ENCODE measurements around the gene PM20D2.

The PM20D2 gene

DNA sequence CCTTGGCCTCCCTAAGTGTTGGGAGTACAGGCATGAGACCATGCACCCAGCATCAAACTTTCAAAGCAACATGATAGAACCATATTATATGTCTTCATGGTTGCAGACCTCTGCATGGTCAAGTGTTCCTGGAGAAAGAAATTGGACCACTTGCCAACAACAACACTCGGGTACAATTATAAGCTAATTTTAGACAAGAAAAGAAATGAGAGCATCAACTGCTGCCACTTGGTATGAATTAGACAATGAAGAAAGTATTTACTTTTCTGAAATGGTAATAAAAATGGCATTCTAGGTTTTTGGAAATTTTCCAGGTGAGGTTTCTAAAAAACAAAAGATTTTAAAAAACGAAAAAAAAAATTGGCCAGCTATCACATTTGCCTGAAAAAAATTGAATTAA is 7.7 kb upstream of the PM20D2 start:
- no peaks in the 10 kb centered on the region for H3F3A ChIP-seq (ENCODE audit: insufficient read depth)
- no peak for TF ChIP-seq EZH2phosphoT487 (conservative IDR thresholded peaks at IDR 0.05; ENCODE audit: low read length)
- TF ChIP-seq, protein P1, sequence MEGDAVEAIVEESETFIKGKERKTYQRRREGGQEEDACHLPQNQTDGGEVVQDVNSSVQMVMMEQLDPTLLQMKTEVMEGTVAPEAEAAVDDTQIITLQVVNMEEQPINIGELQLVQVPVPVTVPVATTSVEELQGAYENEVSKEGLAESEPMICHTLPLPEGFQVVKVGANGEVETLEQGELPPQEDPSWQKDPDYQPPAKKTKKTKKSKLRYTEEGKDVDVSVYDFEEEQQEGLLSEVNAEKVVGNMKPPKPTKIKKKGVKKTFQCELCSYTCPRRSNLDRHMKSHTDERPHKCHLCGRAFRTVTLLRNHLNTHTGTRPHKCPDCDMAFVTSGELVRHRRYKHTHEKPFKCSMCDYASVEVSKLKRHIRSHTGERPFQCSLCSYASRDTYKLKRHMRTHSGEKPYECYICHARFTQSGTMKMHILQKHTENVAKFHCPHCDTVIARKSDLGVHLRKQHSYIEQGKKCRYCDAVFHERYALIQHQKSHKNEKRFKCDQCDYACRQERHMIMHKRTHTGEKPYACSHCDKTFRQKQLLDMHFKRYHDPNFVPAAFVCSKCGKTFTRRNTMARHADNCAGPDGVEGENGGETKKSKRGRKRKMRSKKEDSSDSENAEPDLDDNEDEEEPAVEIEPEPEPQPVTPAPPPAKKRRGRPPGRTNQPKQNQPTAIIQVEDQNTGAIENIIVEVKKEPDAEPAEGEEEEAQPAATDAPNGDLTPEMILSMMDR (IDR thresholded peaks at IDR 0.05; ENCODE audit: insufficient read depth, low read length, poor library complexity, severe bottlenecking): no peak
- no peaks in the 10 kb centered on the region for H3K27me3 ChIP-seq (ENCODE audit: low read length)
- H3K27ac ChIP-seq (ENCODE audit: low read depth, low read length): no peak overlapping the region
- no peak overlapping the region for H3K4me3 ChIP-seq (ENCODE audit: insufficient read depth, low read length, poor library complexity, severe bottlenecking)
- no peaks in the 10 kb centered on the region for H3K79me2 ChIP-seq (ENCODE audit: insufficient read depth, low read length)
- H3K9ac ChIP-seq (ENCODE audit: low read length): no peak overlapping the region
- no peaks in the 10 kb centered on the region for H4K20me1 ChIP-seq (ENCODE audit: low read depth, low read length)
- H3K9me2 ChIP-seq (replicated peaks; ENCODE audit: insufficient read depth, low read length): no peaks in the 10 kb centered on the region
- H3K36me3 ChIP-seq (ENCODE audit: low read length): no peaks in the 10 kb centered on the region
- H3K9me3 ChIP-seq (ENCODE audit: insufficient read depth, low read length): no peaks in the 10 kb centered on the region
- no peak overlapping the region for H3K4me2 ChIP-seq (ENCODE audit: low read depth, low read length, poor library complexity, severe bottlenecking)
- no peak overlapping the region for H2AFZ ChIP-seq (ENCODE audit: low read depth, low read length, severe bottlenecking)

DNA sequence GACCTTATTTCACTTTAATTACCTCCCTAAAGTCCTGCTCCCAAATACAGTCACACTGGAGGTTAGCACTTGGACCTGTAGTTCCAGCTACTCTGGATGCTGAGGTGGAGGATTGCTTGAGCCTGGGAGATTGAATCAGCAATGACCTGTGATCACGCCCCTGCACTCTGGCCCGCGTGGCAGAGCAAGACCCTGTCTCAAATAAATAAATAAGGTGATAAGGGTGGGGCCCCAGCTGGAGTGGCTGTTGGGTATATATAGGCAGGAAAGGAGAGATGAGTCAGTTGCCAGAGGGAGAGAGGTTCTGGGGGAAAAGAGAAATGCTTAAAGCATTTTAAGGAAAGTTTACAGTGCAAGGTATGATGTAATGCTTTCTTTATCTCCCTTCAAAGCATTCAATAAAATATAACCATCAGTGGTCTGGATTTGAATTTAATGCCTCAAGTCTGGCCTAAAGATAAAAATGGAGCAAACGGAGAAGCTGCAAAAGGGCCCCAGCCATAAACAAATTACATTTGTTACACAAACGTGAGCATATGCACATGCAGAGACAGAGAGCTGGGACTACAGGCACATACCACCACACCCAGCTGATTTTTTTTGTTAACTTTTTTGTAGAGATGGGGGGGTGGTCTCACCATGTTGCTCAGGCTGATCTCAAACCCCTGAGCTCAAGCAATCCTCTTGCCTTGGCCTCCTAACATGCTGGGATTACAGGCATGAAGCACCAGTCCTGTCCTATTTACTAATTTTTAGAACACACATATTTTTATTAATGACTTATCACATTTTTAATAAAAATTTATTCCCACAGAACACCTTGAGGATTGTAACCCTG is 6.1 kb upstream of the PM20D2 start:
- Histone ChIP-seq H3K4me2 (ENCODE audit: low read depth, low read length, poor library complexity, severe bottlenecking) (no peak overlapping the region), H3K27me3 (ENCODE audit: low read length) (no peaks in the 10 kb centered on the region), H3K9ac (ENCODE audit: low read length) (no peak overlapping the region), H3K9me3 (ENCODE audit: insufficient read depth, low read length) (no peaks in the 10 kb centered on the region), H3F3A (ENCODE audit: insufficient read depth) (peaks cover 3% of the 10 kb centered on the region), H4K20me1 (ENCODE audit: low read depth, low read length) (no peaks in the 10 kb centered on the region), H3K9me2 (replicated peaks; ENCODE audit: insufficient read depth, low read length) (no peaks in the 10 kb centered on the region), H3K27ac (ENCODE audit: low read depth, low read length) (no peak overlapping the region), H3K4me3 (ENCODE audit: insufficient read depth, low read length, poor library complexity, severe bottlenecking) (no peak overlapping the region), H3K79me2 (ENCODE audit: insufficient read depth, low read length) (no peaks in the 10 kb centered on the region), H2AFZ (ENCODE audit: low read depth, low read length, severe bottlenecking) (no peak overlapping the region), H3K36me3 (ENCODE audit: low read length) (no peaks in the 10 kb centered on the region)
- TF ChIP-seq, protein P1 (IDR thresholded peaks at IDR 0.05; ENCODE audit: insufficient read depth, low read length, poor library complexity, severe bottlenecking): no peak
- no peak for TF ChIP-seq EZH2phosphoT487 (conservative IDR thresholded peaks at IDR 0.05; ENCODE audit: low read length)

DNA sequence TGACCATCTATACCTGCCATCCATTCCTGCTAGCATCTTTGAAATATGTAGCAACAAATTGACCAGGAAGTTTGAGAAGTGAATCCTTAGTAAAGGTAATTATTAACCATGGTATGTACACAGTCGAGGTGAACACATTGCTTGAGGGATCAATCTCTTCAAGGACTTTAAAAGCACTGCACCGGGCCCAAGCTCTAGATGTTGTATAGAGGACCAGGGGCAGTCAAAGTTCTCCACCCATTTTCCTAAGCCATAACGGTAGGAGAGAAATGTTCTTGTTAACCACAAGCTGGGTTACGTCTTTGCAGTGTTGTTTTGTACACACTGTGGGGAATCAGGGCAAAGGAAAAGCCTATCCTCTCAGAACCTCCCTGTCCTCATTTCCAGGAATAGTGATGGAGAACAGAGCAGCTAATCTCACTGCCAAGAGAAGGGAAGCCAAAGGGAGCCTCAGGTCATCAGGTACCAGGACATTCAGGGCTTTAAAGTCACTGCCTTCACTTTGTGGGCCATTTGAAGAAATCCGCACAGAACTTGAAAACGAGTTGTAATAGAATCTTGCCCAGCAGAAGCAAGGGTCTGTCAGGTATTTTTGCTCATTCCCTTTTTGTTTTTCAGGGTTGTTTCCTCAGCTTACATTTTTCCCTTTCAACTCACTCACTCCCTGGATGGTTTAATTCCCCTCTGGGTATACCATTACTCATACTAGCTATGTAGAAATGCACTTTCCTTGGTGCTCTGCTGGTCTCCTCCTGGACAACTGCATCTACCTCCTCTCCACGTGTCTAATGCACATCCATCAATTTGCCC is 5.3 kb upstream of the PM20D2 start:
- H3F3A ChIP-seq (ENCODE audit: insufficient read depth): peaks cover 12% of the 10 kb centered on the region
- no peaks in the 10 kb centered on the region for H3K9me2 ChIP-seq (replicated peaks; ENCODE audit: insufficient read depth, low read length)
- no peak overlapping the region for H3K4me2 ChIP-seq (ENCODE audit: low read depth, low read length, poor library complexity, severe bottlenecking)

More for the DNA sequence above, 5.3 kb upstream of the PM20D2 start:
- Histone ChIP-seq H3K9me3 (ENCODE audit: insufficient read depth, low read length) (no peaks in the 10 kb centered on the region), H3K4me3 (ENCODE audit: insufficient read depth, low read length, poor library complexity, severe bottlenecking) (no peak overlapping the region), H3K27me3 (ENCODE audit: low read length) (no peaks in the 10 kb centered on the region), H2AFZ (ENCODE audit: low read depth, low read length, severe bottlenecking) (no peak overlapping the region), H3K36me3 (ENCODE audit: low read length) (no peaks in the 10 kb centered on the region), H3K27ac (ENCODE audit: low read depth, low read length) (no peak overlapping the region), H4K20me1 (ENCODE audit: low read depth, low read length) (no peaks in the 10 kb centered on the region), H3K9ac (ENCODE audit: low read length) (no peak overlapping the region), H3K79me2 (ENCODE audit: insufficient read depth, low read length) (no peaks in the 10 kb centered on the region)
- TF ChIP-seq, protein P1 (IDR thresholded peaks at IDR 0.05; ENCODE audit: insufficient read depth, low read length, poor library complexity, severe bottlenecking): no peak
- no peak for TF ChIP-seq EZH2phosphoT487 (conservative IDR thresholded peaks at IDR 0.05; ENCODE audit: low read length)
